22Rv1 (cell line): ENCODE data around the gene RFTN1.

ENCODE experiments used
- CTCF ChIP-seq: fragments of 450-650 bp; IDR thresholded peaks from 2 replicates; pipeline ENCODE4 v1.5.1; 2017; ENCODE audit warnings: mild to moderate bottlenecking
- ZFX ChIP-seq: fragments of 450-650 bp; IDR thresholded peaks from 2 replicates; pipeline ENCODE4 v1.6.1; 2017; ENCODE audit warnings: antibody characterized with exemption, borderline replicate concordance

- no peak for TF ChIP-seq CTCF
- no peak for TF ChIP-seq ZFX
Measured at GRCh38 chr3:16394639-16395038, 118.9 kb downstream of the RFTN1 start.
